ENCODE data around the gene KRT72.

The KRT72 gene

DNA sequence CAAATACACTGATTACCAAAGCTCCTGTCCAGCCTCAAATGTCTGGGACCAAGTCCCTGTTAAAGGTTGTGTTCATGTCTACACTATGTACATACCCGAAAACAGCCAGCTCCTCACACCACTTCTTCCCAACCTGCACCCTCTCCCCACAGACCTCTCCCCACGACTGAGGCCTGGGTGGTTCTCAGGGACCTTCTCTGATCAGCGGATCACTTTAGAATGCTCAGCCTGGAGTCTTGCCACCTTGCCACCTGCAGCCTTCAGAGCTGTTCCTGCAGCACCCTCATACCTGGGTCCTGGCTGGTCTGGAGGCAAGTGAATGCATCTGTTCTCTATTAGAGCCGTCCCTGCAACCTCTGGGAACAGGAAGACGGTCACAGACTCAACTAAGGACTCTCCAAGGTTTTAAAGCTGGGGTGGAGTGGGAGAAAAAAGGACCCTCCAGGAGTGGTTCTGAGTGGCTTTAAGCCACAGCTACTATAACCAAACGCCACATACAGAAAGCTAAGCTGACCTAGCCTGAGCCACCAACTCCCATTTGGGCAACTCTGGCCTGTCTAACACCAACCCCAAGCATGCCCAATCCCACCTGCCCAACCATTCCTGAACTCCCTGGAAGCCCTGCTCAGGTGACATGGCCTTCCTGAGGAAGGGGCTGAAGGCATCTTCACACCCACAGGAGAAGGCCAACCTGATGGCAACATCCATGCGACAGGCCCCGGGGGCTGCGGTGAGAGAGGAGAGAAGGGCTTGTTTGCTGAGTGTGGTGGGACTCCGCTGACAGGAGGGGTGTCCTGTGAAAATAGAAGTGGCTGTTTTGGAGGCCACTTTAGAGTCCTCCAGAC, 42.2 kb upstream of the KRT72 start:
- Histone ChIP-seq H3K9me2 (replicated peaks; ENCODE audit: insufficient read depth, low read length) (no peaks in the 10 kb centered on the region), H3F3A (ENCODE audit: insufficient read depth, low read length) (no peaks in the 10 kb centered on the region), H3K9me3 (replicated peaks; ENCODE audit: insufficient read depth, low read length) (no peaks in the 10 kb centered on the region), H3K4me3 (ENCODE audit: low read length) (no peak overlapping the region), H3K27me3 (replicated peaks; ENCODE audit: insufficient read depth, low read length) (peaks cover 48% of the 10 kb centered on the region), H3K79me2 (ENCODE audit: low read length) (no peaks in the 10 kb centered on the region), H3K4me1 (ENCODE audit: low read length) (no peaks in the 10 kb centered on the region), H3K9ac (ENCODE audit: low read length) (no peak overlapping the region), H3K27ac (ENCODE audit: low read length) (no peak overlapping the region), H3K4me2 (ENCODE audit: low read depth, low read length) (no peak overlapping the region), H4K20me1 (ENCODE audit: insufficient read depth, low read length) (no peaks in the 10 kb centered on the region), H2AFZ (ENCODE audit: low read length) (no peak overlapping the region), H3K36me3 (replicated peaks; ENCODE audit: insufficient read depth, low read length) (no peaks in the 10 kb centered on the region)
- DNase-seq, result no peak
- TF ChIP-seq EZH2phosphoT487 (IDR thresholded peaks at IDR 0.05; ENCODE audit: low read length), result no peak
- TF ChIP-seq, protein P1, sequence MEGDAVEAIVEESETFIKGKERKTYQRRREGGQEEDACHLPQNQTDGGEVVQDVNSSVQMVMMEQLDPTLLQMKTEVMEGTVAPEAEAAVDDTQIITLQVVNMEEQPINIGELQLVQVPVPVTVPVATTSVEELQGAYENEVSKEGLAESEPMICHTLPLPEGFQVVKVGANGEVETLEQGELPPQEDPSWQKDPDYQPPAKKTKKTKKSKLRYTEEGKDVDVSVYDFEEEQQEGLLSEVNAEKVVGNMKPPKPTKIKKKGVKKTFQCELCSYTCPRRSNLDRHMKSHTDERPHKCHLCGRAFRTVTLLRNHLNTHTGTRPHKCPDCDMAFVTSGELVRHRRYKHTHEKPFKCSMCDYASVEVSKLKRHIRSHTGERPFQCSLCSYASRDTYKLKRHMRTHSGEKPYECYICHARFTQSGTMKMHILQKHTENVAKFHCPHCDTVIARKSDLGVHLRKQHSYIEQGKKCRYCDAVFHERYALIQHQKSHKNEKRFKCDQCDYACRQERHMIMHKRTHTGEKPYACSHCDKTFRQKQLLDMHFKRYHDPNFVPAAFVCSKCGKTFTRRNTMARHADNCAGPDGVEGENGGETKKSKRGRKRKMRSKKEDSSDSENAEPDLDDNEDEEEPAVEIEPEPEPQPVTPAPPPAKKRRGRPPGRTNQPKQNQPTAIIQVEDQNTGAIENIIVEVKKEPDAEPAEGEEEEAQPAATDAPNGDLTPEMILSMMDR (IDR thresholded peaks at IDR 0.05; ENCODE audit: low read length), result no peak
- no peak for TF ChIP-seq EZH2 (optimal IDR thresholded peaks at IDR 0.05; ENCODE audit: low read depth, low read length)

DNA sequence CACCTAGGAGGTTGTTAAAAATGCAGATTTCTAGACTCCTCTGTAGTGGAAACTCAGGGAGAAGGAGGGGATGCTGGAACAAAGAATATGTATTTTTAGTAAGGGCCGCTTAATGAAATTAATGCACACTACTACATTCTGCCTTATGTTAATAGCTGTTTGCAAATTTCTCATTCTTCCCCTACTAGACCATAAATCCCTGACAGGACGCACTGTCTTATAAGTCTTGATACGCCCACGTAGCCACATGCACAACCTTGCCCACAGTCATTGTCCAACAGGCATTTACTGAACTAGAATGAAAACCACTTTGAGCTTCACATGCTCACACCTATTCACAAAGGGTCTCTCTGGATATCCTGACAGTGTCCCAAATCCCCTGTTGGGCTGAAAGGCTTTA, 40.2 kb upstream of the KRT72 start:
- TF ChIP-seq EZH2 (optimal IDR thresholded peaks at IDR 0.05; ENCODE audit: low read depth, low read length) (no peak), EZH2phosphoT487 (IDR thresholded peaks at IDR 0.05; ENCODE audit: low read length) (no peak)
- TF ChIP-seq, protein P1 (IDR thresholded peaks at IDR 0.05; ENCODE audit: low read length), result no peak
- Histone ChIP-seq H3K36me3 (replicated peaks; ENCODE audit: insufficient read depth, low read length) (no peaks in the 10 kb centered on the region), H2AFZ (ENCODE audit: low read length) (no peak overlapping the region), H3K27me3 (replicated peaks; ENCODE audit: insufficient read depth, low read length) (peaks cover 52% of the 10 kb centered on the region), H3K4me2 (ENCODE audit: low read depth, low read length) (no peak overlapping the region), H3K9me3 (replicated peaks; ENCODE audit: insufficient read depth, low read length) (no peaks in the 10 kb centered on the region), H3K4me1 (ENCODE audit: low read length) (no peaks in the 10 kb centered on the region), H3K27ac (ENCODE audit: low read length) (no peak overlapping the region), H3K4me3 (ENCODE audit: low read length) (no peak overlapping the region), H3F3A (ENCODE audit: insufficient read depth, low read length) (no peaks in the 10 kb centered on the region), H3K9ac (ENCODE audit: low read length) (no peak overlapping the region), H3K79me2 (ENCODE audit: low read length) (no peaks in the 10 kb centered on the region), H3K9me2 (replicated peaks; ENCODE audit: insufficient read depth, low read length) (no peaks in the 10 kb centered on the region), H4K20me1 (ENCODE audit: insufficient read depth, low read length) (no peaks in the 10 kb centered on the region)
- DNase-seq, result no peak

DNA sequence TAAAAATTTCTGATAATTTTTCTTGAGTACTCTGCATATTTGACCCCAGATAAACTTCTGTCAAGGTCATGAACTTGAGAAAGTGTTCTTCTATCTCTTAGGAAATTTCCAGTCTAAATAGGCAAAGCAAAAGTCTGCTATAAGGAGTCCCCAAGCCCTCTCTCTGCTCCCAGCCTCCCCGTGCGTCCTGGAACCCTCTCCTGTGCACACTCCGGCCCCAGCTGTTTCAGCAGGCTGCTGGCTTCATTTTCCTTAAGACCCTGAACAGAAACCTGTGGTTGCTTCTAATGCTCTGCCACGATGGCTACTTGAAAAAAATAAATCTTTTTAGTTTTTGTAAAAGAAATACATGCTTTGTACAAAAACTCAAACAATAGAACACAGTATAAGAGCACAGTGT, 36.0 kb upstream of the KRT72 start:
- Histone ChIP-seq H2AFZ (ENCODE audit: low read length) (no peak overlapping the region), H3K79me2 (ENCODE audit: low read length) (no peaks in the 10 kb centered on the region), H3K4me2 (ENCODE audit: low read depth, low read length) (no peak overlapping the region), H3K4me1 (ENCODE audit: low read length) (no peaks in the 10 kb centered on the region), H3K9ac (ENCODE audit: low read length) (no peak overlapping the region), H3K9me3 (replicated peaks; ENCODE audit: insufficient read depth, low read length) (no peaks in the 10 kb centered on the region), H3K27me3 (replicated peaks; ENCODE audit: insufficient read depth, low read length) (peaks cover 20% of the 10 kb centered on the region), H3K27ac (ENCODE audit: low read length) (no peak overlapping the region), H3F3A (ENCODE audit: insufficient read depth, low read length) (no peaks in the 10 kb centered on the region), H3K9me2 (replicated peaks; ENCODE audit: insufficient read depth, low read length) (no peaks in the 10 kb centered on the region), H4K20me1 (ENCODE audit: insufficient read depth, low read length) (no peaks in the 10 kb centered on the region), H3K36me3 (replicated peaks; ENCODE audit: insufficient read depth, low read length) (no peaks in the 10 kb centered on the region), H3K4me3 (ENCODE audit: low read length) (no peak overlapping the region)
- no peak for DNase-seq
- no peak for TF ChIP-seq EZH2 (optimal IDR thresholded peaks at IDR 0.05; ENCODE audit: low read depth, low read length)
- no peak for TF ChIP-seq EZH2phosphoT487 (IDR thresholded peaks at IDR 0.05; ENCODE audit: low read length)
- TF ChIP-seq, protein P1 (IDR thresholded peaks at IDR 0.05; ENCODE audit: low read length), result no peak

Data from MM.1S (cell line).